ENCODE data around the gene ZBED1.

DNA sequence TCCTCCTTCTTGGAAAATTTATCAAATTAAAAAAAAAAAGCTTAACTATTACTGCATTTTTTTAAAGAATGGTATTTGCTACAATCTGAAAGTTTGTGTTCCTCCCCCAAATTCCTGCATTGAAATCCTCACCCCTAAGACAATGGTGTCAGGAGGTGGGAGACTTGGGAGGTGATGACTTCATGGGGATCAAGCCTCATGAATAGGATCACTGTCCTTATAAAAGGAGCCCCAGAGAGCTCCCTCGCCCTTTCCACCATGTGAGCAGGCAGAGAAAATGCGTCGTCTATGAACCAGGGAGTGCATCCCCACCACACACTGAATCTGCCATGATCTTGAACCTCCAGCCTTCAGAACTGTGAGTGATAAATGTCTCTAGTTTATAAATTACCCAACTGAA lies 38.0 kb downstream of the ZBED1 start:
- no peak for TF ChIP-seq CTCF (IDR thresholded peaks at IDR 0.05; ENCODE audit: low read depth, low read length, missing input control)
- TF ChIP-seq EGR1 (IDR thresholded peaks at IDR 0.05; ENCODE audit: low read depth in 2 of 2) = no peak
- TF ChIP-seq YY1 (IDR thresholded peaks at IDR 0.05) = no peak
- TF ChIP-seq, protein P1, sequence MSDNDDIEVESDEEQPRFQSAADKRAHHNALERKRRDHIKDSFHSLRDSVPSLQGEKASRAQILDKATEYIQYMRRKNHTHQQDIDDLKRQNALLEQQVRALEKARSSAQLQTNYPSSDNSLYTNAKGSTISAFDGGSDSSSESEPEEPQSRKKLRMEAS (IDR thresholded peaks at IDR 0.05) = no peak
- TF ChIP-seq, protein P2, sequence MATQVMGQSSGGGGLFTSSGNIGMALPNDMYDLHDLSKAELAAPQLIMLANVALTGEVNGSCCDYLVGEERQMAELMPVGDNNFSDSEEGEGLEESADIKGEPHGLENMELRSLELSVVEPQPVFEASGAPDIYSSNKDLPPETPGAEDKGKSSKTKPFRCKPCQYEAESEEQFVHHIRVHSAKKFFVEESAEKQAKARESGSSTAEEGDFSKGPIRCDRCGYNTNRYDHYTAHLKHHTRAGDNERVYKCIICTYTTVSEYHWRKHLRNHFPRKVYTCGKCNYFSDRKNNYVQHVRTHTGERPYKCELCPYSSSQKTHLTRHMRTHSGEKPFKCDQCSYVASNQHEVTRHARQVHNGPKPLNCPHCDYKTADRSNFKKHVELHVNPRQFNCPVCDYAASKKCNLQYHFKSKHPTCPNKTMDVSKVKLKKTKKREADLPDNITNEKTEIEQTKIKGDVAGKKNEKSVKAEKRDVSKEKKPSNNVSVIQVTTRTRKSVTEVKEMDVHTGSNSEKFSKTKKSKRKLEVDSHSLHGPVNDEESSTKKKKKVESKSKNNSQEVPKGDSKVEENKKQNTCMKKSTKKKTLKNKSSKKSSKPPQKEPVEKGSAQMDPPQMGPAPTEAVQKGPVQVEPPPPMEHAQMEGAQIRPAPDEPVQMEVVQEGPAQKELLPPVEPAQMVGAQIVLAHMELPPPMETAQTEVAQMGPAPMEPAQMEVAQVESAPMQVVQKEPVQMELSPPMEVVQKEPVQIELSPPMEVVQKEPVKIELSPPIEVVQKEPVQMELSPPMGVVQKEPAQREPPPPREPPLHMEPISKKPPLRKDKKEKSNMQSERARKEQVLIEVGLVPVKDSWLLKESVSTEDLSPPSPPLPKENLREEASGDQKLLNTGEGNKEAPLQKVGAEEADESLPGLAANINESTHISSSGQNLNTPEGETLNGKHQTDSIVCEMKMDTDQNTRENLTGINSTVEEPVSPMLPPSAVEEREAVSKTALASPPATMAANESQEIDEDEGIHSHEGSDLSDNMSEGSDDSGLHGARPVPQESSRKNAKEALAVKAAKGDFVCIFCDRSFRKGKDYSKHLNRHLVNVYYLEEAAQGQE (IDR thresholded peaks at IDR 0.05) = no peak
- TF ChIP-seq, protein P3, sequence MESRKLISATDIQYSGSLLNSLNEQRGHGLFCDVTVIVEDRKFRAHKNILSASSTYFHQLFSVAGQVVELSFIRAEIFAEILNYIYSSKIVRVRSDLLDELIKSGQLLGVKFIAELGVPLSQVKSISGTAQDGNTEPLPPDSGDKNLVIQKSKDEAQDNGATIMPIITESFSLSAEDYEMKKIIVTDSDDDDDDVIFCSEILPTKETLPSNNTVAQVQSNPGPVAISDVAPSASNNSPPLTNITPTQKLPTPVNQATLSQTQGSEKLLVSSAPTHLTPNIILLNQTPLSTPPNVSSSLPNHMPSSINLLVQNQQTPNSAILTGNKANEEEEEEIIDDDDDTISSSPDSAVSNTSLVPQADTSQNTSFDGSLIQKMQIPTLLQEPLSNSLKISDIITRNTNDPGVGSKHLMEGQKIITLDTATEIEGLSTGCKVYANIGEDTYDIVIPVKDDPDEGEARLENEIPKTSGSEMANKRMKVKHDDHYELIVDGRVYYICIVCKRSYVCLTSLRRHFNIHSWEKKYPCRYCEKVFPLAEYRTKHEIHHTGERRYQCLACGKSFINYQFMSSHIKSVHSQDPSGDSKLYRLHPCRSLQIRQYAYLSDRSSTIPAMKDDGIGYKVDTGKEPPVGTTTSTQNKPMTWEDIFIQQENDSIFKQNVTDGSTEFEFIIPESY (IDR thresholded peaks at IDR 0.05) = no peak
- no peak for TF ChIP-seq JUND (IDR thresholded peaks at IDR 0.05)
- no peak for TF ChIP-seq ATF3 (IDR thresholded peaks at IDR 0.05)
- no peak for TF ChIP-seq HNF4A (conservative IDR thresholded peaks at IDR 0.05)
